HuH-7 (cell line): ENCODE measurements around the gene CDC42.
"Not testable (repeated sequence)": the region's sequence is repeated elsewhere in the genome, so short reads cannot be mapped to it uniquely, and the experiment has no call there.

Experiments
- DNase-seq: peaks from one replicate; pipeline ENCODE4 v3.0.0; 2011; ENCODE audit warnings: low spot score

The CDC42 gene

DNA sequence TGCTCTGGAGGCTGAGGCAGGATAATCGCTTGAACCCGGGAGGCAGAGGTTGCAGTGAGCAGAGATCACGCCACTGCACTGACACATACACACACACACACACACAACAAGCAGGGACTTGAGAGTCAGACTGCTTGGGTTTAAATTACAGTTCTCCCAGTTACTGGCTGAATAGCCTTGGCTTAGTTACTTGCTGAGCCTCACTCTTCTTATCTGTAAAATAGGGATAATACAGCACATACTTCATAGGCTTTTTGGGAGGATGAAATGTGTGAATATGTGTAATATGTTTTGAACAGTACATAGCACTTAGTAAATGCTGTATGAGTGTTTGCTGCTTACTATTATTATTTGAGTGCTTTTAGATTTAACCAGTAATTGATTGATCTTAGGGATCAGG lies 23.8 kb downstream of the CDC42 start:
- DNase-seq = no peak

DNA sequence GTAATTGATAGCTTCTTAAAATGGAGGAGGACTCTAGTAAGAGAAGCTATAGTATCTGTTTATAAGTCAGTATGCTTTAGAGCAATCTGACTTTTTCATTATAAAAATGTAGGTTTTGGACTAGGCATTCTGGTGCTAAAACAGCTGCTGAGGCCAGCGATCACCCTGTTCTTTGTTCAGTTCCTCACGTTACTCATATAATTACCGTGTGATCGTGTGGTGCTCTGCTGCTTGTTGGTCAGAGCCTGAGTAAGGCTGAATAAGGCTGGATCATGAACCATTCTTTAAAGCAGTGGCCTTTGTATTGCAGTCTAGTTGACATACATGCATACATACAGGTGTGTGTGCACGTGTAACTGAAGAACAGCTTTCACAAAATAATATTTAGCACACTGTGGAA lies 25.2 kb downstream of the CDC42 start:
- DNase-seq = no peak

DNA sequence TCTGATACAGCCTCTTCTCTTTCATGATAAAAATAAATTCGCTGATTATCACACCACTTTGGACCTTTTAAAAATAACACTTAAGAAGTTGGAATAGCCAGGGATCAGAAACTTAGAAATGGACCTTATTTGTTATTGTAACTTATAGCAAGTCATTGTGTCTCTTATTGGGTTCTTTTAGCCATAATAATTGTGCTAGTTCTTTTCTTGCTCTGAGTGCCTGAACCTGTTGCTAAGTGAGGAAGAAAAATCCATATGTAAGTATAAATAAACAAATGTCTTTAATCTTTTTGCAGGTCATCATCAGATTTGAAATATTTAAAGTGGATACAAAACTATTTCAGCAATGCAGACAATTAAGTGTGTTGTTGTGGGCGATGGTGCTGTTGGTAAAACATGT lies 25.6 kb downstream of the CDC42 start:
- DNase-seq = no peak

DNA sequence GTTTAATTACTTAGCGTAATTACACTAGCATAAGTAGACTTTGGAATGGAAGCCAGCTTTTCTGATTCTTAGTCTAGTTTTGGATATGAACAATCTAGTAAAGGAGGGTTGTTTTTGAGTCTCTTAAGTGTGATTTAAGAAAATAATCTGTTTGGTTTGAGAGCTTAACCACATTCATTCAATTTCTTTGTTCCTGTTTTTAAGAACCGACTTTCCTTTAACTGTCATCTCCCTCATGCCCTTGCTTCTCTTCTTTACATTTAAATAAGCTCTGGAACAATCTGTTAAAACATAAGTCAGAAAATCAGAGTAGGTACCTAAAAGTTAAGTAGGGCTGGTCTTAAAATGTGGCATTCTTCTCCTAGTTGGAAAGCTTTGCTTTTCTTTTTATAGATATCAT lies 27.7 kb downstream of the CDC42 start:
- no peak for DNase-seq

- DNase-seq = no peak
Measured at GRCh38 chr1:22088331-22088730, 35.8 kb downstream of the CDC42 start.

- DNase-seq = no peak
Measured at GRCh38 chr1:22089134-22089571, 36.6 kb downstream of the CDC42 start.

DNA sequence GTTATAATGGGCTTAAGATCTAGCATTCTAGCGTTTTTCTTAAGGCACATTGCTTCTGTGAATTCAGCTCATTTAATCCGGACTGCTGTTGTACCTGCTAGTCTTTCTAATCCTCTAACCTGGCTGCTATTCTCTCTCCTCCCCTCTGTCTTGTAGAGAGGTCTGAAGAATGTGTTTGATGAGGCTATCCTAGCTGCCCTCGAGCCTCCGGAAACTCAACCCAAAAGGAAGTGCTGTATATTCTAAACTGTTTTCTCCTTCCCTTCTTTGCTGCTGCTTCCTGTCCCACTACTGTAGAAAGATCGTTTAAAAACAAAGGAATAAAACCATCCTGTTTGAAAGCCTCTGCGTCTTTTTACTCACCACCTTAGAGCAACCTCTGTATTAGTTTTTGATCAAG lies 37.3 kb downstream of the CDC42 start:
- no peak for DNase-seq

GRCh38 chr1:22090867-22091266 lies 38.4 kb downstream of the CDC42 start:
- no peak for DNase-seq

GRCh38 chr1:22092026-22092768 lies 39.7 kb downstream of the CDC42 start:
- not testable (repeated sequence) for DNase-seq

DNA sequence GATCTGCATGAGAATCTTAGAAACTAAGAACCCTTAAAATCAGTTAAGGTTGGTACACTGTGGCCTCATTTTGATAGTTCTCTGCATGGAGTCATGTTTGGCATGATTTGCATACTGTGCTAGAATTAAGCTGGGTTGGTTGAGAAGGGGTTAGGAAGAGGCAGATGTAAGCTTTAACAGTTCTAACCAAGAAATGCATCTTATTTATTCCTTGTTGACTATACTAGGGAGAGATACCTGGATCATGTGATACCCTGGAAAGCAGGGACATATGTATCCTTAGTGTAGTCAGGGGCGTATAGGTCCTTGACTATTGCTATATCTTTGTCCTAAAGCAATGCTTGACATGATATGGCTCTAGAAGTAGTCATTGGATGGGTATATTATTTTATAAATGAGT lies 41.0 kb downstream of the CDC42 start:
- DNase-seq = no peak

- DNase-seq = no peak
Measured at GRCh38 chr1:22096036-22096435, 43.5 kb downstream of the CDC42 start.

DNA sequence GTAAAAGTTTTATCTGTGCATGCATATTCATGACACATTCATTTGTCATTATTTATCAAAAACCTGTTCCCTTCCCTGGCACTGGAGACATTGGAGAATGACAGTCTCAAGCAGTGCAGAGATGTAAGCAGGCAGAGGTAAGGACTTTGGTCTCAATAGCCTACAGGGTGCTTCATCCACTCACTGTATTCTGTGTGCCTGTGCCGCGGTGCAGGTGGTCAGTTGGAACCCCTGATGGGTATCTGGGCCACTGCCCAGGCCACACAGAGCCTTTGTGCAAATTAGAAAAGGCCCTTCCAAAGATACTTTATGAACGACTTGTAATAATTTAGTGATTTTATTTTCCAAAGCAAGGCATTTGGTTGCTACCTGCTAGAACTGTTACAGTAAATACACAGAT lies 44.0 kb downstream of the CDC42 start:
- no peak for DNase-seq

- DNase-seq = no peak
Measured at GRCh38 chr1:22098752-22099151, 46.2 kb downstream of the CDC42 start.

DNA sequence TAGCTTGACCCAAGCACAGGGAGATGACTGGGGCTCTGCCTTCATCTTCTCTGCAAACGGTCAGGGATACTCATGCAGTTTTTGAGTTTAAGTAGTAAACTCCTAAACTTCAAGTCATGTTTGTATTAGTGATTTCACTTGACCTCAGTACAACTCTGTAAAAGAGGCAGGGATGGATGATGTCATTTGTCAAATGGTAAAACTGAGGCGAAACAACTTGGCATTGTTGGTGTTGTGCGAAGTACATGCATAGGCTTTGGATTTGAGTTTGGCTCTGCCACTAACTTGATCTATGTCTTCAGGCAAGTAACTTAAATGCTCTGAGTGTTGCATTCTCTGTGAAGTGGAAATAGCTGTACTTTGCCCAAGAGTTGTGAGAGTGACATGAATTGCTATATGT lies 47.7 kb downstream of the CDC42 start:
- no peak for DNase-seq

DNA sequence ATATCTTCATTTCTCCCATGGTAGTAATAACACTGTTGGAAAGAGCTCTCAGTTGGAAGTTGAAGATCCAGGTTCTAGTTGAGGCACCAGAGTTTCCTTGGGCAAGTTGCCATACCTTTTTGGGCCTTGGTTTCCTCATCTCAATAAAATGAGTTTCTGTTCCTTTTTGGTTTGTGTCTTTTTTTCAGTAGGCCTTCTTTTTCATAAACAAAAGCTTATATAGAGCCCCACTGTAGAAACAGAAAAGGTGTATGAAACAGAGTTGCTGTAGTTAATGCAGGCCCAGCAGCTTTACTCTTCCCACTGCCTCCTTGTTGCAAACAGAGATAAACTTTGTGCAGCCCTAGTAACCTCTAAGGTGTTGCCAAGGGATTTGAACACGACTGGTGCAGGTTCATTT lies 48.7 kb downstream of the CDC42 start:
- no peak for DNase-seq

GRCh38 chr1:22101995-22102394 lies 49.5 kb downstream of the CDC42 start:
- DNase-seq = no peak

- DNase-seq = no peak
Measured at GRCh38 chr1:22102746-22103145, 50.2 kb downstream of the CDC42 start.

GRCh38 chr1:22104094-22104493 lies 51.6 kb downstream of the CDC42 start:
- no peak for DNase-seq

DNA sequence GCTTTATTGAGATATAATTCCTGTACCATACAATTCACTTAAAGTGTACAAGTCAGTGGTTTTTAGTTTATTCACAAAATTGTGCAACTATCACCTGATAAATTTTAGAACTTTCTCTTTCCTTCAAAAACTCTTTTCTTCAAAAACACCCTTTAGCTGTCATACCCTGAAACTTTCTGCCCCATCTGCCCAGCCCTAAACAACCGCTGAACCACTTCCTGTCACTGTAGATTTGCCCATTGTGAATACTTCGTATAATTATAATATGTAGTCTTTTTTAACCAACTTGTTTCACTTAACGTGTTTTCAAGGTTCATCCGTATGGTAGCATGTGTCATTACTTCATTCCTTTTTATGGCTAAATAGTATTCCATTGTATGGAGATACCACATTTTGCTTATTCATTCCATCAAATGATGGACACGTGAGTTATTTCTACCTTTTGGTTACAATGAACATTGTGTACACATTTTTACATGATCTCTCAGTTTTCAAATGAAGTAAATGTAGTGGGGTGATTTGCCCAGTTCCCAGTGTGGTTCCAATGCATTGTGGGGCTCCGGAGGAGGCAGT lies 52.4 kb downstream of the CDC42 start:
- DNase-seq = no peak

GRCh38 chr1:22105611-22106207 lies 53.2 kb downstream of the CDC42 start:
- DNase-seq = peak; percentile 55

DNA sequence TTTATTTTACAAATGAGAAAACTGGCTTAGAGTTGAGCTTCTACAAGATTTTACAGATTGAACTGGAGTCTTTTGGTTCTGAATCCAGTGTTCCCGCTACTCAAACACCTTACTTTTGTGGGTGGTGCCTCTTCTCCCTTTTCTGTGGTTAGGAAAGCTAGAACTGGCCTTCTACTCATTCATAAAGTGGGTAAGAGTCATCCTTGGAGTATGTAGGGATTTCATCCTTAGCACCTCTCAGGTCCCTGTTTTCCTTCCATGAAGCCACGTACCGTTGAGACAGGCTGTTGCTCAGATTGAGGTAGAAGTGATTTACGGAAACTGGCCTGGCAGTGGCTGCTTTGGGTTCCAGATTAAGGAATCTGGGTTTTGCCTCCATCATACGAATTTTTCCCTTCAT lies 54.6 kb downstream of the CDC42 start:
- no peak for DNase-seq

GRCh38 chr1:22108339-22109105 lies 56.0 kb downstream of the CDC42 start:
- no peak for DNase-seq

DNA sequence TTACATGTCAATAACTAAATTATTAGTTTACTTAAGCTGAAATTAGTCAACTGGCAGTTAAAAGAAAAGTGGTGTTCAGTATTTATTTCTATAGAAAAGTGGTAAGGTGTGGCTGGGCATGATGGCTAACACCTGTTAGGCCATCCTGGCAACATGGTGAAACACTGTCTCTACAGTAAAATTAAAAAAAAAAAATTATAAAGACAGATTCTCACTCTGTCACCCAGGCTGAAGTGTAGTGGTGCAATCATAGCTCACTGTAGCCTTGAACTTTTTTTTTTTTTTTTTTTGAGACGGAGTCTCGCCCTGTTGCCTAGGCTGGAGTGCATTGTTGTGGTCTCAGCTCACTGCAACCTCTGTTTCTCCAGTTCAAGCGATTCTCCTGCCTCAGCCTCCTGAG lies 57.5 kb downstream of the CDC42 start:
- no peak for DNase-seq
